ENCODE results near the gene TNFRSF6B.

GRCh38 chr20:63679799-63680305 lies 16.6 kb upstream of the TNFRSF6B start:
- TF ChIP-seq CTCF (IDR thresholded peaks at IDR 0.05) (no peak), ZFP36 (IDR thresholded peaks at IDR 0.05; ENCODE audit: borderline replicate concordance, partially characterized antibody) (no peak), BHLHE40 (IDR thresholded peaks at IDR 0.05; ENCODE audit: low read depth, low read length) (no peak), RFX5 (IDR thresholded peaks at IDR 0.05) (no peak), EP300 (IDR thresholded peaks at IDR 0.05) (no peak), POLR2A (IDR thresholded peaks at IDR 0.05; ENCODE audit: low read length) (no peak), FOSL2 (IDR thresholded peaks at IDR 0.05) (no peak), FOSL2 (CRISPR knock-in tag; IDR thresholded peaks at IDR 0.05) (no peak), EHF (CRISPR knock-in tag; IDR thresholded peaks at IDR 0.05) (no peak), ESRRA (IDR thresholded peaks at IDR 0.05; ENCODE audit: borderline replicate concordance, low read length) (no peak), SMC3 (IDR thresholded peaks at IDR 0.05) (no peak), USF2 (IDR thresholded peaks at IDR 0.05) (no peak), BCL3 (IDR thresholded peaks at IDR 0.05) (no peak)
